ENCODE data around the gene SCN1A.

GRCh38 chr2:166011660-166012059 is 116.2 kb downstream of the SCN1A start:
- TF ChIP-seq POLR2A (IDR thresholded peaks at IDR 0.05; ENCODE audit: low read depth, low read length) (no peak), POLR2AphosphoS5 (IDR thresholded peaks at IDR 0.05; ENCODE audit: low read depth, low read length) (no peak)
